RPMI8226 (cell line): ENCODE measurements around the gene PPP1R13B.

Source experiments
- DNase-seq: peaks from one replicate; pipeline ENCODE4 v3.0.0-alpha.2; 2015

PPP1R13B gene

GRCh38 chr14:103708750-103709187 lies 138.6 kb downstream of the PPP1R13B start:
- no peak for DNase-seq

- no peak for DNase-seq
Observed at GRCh38 chr14:103707329-103708263, 139.8 kb downstream of the PPP1R13B start.

- no peak for DNase-seq
Observed at GRCh38 chr14:103706551-103707328, 140.6 kb downstream of the PPP1R13B start.

DNA sequence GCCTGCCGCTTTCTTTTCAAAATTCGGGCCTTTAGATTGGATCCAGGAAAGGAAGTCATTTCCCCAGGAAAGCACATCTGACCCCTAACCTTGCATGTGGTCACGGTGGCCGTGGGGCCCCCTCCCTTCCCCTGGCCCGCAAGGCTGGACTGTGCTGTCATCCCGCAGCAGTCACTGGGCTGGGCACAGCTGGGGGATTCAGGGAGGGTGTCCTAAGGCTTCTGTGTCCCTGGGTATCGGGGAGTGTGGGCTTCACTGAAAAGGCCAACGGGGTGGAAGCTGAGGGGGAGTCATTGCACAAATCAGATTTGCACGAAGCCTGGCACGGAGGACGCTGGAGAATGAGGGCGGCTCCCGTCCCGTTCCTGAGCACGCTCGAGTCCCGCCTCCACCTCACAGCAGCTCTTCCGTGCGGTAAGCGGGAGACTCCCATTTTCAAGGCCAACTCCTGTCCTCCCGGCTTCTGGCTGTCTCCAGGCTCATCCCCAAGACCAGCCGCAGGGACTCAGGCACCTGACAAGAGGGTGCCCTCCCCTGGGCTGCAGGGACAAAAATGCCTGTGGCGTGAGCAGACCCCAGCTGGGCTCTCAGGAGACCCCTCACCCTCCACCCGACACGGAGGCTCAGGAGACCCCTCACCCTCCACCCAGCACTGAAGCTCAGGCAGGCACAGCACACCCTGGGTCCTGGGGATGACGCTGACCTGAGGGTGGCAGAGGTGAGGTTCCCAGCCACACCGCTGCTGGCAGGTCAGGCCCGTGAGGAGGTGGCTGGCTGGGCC lies 141.7 kb downstream of the PPP1R13B start:
- DNase-seq, result no peak

- no peak for DNase-seq
Observed at GRCh38 chr14:103705118-103705503, 142.3 kb downstream of the PPP1R13B start.

DNA sequence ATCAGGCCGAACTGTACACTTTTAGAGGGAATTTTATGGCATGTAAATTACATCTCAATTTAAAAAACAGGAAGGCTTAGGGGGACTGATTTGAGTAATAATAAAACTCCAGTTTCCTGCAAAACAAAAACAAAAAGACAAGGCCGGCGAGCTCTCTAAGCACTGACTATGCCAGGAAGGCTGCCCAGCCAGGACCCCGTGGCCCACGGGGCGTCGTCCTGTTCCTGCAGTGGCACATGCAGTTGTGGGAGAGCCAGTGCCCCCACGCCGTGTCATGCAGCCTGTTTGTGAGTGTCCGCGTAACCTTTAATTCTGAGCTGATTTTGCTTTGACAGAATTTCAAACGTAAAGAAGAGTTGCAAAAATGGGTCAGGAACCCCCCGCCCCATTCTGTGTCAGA lies 142.7 kb downstream of the PPP1R13B start:
- DNase-seq, result no peak

DNA sequence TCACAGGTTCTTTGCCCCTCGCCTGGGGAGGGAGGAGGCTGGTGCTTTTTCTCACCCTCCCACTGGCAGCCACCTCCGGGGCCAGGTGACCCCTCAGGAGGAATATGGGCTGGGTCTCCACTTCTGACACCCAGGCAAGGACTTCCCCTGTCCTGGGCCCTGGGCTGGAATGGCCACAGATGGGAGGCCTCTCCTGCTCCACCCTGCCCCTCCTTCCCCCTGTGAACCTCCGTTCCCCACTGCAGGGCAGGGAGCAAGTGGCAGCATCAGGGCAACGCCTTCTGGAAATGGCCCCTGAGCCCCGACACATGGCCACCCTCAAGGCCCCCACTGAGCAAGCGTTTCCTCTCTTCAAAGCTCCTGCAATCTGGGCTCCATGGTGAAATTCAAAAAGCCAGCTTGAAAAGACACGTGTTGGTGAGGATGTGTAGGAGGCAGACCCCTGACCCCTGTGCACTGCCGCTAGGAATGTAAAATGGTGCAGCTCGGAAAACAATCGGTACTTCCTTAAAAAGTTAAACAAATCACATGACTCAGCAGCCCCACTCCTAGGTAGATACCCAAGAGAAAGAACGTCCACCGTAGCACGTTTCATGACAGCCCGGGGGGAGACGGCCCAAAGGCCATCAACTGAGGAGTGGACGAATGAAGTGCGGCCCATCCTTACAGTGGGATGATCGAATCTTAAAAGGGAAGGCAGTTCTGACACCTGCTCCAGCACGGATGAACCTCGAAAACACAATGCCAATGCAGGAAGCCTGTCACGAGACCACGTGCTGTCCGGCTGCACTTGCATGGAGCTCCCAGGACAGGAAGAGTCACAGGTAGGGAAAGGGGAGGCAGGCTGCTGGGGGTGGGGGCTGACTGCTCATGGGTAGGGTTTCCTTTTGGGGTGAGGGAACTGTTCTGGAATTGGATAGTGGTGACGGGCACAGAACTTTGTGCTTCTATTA lies 143.7 kb downstream of the PPP1R13B start:
- DNase-seq, result no peak

DNA sequence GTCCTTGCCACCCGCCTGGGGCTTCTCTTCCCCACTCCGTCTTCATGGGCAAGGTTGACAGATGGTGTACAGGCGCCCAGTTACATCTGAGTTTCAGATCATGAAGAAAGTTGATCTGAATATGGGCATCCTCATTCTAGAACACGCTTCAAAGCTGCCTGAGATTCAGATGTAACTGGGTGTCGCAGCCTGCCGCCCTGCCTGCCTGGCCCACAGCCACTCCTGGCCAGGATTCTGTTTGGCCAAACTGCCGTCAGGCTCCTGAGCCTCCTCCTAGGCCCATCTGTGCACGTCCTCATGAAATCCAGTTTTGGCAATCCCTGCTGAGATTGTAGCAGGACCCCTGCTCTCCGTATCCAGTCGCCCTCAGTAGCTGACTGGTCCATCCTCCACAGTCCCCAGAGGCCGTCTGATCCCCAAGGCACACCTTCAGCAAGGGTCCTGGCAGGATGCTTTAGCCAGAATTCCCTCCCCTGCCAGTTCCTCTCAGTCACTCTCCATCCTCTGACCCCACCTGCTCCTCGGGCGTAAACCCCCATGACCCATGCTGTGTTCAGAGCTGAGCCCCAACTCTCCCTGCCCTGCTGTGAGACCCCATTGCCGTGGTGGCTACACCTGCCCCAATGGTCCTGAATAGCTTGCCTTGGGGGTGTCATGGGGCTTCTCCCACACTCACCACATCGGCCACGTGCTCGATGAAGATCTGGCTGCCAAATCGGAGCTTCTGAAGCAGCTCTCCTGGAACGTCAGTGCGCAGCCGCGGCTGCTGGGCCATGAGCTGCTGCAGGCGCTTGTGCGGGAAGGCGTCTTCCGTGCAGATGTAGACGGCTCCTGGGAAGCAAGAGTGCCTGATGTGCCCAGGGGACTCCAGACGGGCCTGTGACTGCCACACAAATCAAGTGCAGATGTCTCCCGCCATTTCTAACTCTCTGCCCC lies 144.6 kb downstream of the PPP1R13B start:
- DNase-seq, result no peak

- DNase-seq, result no peak
Observed at GRCh38 chr14:103702095-103702494, 145.3 kb downstream of the PPP1R13B start.

DNA sequence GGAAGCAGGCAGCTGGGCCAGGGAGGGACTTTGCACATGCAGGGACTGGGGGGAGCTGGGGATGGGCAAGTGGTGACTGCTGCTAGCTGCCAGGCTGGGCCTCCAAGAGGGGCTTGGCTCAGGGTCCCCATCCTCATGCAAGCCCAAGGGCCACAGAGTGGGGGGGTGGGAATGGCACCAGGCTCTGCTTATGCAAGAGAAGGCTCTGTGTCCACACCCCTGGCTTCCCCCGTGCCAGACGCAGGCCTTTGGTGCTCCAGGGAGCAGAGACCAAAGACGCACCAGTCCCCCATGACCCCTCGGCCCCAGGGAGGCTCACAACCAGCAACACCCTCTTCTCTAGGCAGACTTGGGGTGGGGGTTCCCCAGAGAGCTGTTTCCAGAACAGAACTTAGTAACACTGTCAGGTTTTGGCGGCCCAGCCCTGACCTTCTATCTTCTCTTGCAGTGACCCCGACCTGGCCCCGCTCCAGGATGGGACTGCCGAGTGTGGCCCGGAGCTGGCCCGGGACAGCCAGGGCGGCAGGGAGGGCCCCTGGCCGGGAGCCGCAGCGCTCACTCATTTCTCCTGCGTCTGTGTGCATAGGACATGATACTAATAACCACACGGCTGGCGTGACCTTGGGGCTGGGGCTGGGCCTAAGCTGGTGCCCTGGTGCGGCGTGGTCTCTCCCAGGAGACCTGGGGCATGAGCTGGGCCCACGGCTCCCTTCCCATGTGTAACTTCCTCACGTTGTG lies 146.5 kb downstream of the PPP1R13B start:
- DNase-seq, result no peak

- no peak for DNase-seq
Observed at GRCh38 chr14:103699901-103700752, 147.2 kb downstream of the PPP1R13B start.

- no peak for DNase-seq
Observed at GRCh38 chr14:103699261-103699661, 148.1 kb downstream of the PPP1R13B start.

- DNase-seq, result peak; percentile 73
Observed at GRCh38 chr14:103698380-103699260, 148.8 kb downstream of the PPP1R13B start.

- no peak for DNase-seq
Observed at GRCh38 chr14:103697603-103698379, 149.6 kb downstream of the PPP1R13B start.

DNA sequence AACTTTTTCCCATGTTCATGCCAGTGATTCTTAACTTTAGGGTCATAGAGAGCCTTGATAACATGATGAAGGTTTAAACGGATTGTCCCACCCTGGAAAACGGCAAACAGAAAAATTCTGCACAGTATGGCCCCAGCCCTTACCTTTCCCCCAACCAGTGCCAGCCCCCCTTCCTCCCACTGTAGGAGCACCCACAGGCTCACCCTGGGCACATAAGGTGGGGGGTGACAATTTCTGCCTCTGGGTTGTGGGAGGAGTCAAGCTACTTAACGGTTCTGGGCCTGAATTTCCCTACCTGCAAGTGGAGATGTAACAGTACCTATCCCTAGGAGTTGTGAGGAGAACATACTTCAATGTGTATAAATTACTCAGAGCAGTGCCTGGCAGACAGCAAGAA lies 150.2 kb downstream of the PPP1R13B start:
- no peak for DNase-seq

DNA sequence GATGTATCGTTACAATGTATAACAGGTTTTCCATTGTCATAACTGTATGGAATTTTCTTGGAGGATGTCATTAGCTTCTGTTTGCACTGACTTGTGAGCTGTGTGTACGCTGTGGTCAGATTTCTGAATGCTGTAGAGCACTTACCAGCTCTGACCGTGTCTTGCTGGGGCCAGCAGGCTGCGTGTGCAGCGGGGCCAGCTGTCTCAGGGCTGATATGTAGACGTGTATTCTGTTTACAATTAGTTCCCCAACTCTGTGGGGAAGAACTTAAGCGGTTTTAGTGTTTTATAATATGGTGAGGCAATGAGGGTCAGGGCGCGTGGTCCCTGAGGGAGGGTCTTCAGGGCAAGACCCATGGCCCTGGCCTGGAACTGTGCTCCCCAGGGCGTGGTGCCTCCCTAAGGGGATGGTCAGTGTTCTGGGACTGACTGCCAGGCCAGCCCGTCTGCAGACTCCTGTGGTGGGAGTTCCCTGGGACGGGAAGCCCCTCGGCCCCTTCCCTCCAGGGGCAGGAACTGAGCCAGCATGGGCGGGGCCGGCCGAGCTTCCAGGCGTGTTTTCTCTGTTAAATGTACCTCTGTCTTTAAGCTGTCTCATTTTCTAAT lies 150.8 kb downstream of the PPP1R13B start:
- no peak for DNase-seq

DNA sequence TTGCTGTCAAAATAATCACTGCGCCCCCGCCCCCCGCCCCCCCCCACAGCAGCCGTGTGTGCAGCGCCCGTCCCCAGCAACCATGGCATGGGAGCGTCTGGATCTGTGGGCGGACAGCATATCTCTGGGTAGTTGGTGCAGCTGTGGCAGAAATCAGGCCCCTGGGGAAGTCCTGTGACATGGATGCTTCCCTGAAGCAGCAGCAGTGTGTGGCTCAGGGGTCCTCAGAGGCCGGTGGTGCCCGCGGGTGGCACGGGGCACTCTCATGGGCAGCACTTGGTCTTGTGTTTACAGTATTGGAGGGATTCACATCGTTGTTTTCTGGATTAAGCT lies 151.3 kb downstream of the PPP1R13B start:
- no peak for DNase-seq
